Stimulated activated CD8-positive, alpha-beta memory T cell treated with anti-CD3 and anti-CD28 coated beads, Interleukin-7, amount 100 ng/mL, for 1 hour (primary cell): ENCODE results near the gene OGT.
A peak's percentile ranks its signal among the peaks of the same experiment; 100 is the strongest.

Source experiments
- DNase-seq, 2 donors: peaks; one replicate each; pipeline ENCODE4 v3.0.0-alpha.2; 2020; ENCODE audit warnings: low read depth in 2 of 2

Gene OGT

GRCh38 chrX:71622576-71623450 lies 89.9 kb downstream of the OGT start:
- peak in 1 of 2 donors; percentile 41 for DNase-seq

DNA sequence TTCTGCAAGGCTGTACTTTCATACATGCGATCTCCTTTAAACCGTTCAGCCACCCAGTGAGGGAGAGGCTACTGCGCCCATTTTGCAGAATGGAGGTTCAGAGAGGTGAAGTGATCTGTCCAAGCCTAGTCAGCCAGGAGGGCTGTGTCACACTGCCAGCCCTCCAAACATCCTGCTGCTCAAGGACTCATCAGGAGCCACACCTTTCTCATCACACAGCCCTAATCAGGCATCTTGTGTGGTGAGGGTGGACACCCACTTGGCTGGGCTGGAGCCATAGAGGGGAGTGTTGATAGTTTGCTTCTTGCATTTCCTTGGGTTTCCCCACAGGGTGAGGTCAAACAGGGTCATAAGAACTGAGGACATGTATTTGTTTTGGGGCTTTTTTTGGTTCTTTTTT lies 90.8 kb downstream of the OGT start:
- no peak for DNase-seq

- DNase-seq = no peak
These were observed 92.6 kb downstream of the OGT start for GRCh38 chrX:71625471-71625870.
